ENCODE measurements around the gene ATG7.

Gene ATG7

DNA sequence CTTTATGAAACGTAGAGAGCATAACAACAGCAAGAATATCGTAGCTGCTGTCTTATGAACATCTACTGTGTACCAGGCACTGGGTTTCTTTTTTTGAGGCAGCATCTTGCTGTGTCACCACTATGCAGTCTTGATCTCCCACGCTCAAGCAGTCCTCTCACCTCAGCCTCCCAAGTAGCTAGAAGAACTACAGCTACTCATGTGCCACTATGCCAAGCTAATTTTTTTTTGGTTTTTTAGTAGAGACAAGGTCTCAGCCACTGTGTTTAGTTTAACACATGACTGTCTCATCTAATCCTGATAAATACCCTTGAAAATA is 241.6 kb downstream of the ATG7 start:
- in situ Hi-C loops (cut with MboI; ENCODE audit: low sequenced_read_pairs, unreplicated experiment): no loop called here
- TF ChIP-seq, protein P1, sequence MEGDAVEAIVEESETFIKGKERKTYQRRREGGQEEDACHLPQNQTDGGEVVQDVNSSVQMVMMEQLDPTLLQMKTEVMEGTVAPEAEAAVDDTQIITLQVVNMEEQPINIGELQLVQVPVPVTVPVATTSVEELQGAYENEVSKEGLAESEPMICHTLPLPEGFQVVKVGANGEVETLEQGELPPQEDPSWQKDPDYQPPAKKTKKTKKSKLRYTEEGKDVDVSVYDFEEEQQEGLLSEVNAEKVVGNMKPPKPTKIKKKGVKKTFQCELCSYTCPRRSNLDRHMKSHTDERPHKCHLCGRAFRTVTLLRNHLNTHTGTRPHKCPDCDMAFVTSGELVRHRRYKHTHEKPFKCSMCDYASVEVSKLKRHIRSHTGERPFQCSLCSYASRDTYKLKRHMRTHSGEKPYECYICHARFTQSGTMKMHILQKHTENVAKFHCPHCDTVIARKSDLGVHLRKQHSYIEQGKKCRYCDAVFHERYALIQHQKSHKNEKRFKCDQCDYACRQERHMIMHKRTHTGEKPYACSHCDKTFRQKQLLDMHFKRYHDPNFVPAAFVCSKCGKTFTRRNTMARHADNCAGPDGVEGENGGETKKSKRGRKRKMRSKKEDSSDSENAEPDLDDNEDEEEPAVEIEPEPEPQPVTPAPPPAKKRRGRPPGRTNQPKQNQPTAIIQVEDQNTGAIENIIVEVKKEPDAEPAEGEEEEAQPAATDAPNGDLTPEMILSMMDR (IDR thresholded peaks at IDR 0.05; ENCODE audit: borderline replicate concordance, control extremely low read depth, extremely low read depth, insufficient read depth, missing control alignments): no peak
- DNase-seq (ENCODE audit: low spot score): no peak

DNA sequence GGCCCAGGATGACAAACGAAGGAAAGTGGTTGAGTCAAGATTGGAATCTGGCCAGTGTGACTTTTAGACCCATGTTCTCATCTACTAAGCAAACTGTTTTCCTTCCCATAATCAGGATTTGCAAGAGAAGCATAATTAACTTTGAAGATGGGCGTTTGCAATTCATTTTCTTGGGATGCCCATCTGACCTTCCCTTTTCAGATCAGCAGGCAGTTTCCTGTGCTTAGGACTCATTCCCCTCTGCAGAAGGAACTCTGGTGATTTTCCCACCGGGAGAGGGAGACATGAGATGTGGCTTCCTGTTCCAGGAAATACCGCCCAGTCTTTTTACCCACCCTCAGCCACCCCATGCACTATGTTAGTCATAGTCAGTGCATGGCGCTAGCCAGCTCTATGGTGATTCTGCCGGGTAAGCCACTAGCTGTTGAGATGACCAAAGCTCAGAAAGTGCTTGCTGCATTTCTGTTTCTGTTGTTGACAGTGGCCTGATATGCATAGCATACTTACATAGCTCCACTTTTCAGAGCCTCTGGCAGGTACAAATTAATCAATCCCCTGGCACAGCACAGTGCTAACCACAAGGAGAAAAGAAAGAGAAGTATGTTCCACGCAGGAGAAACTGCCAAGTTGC is 242.1 kb downstream of the ATG7 start:
- TF ChIP-seq, protein P1 (IDR thresholded peaks at IDR 0.05; ENCODE audit: borderline replicate concordance, control extremely low read depth, extremely low read depth, insufficient read depth, missing control alignments): no peak
- in situ Hi-C loops (cut with MboI; ENCODE audit: low sequenced_read_pairs, unreplicated experiment): no loop called here
- no peak for DNase-seq (ENCODE audit: low spot score)

DNA sequence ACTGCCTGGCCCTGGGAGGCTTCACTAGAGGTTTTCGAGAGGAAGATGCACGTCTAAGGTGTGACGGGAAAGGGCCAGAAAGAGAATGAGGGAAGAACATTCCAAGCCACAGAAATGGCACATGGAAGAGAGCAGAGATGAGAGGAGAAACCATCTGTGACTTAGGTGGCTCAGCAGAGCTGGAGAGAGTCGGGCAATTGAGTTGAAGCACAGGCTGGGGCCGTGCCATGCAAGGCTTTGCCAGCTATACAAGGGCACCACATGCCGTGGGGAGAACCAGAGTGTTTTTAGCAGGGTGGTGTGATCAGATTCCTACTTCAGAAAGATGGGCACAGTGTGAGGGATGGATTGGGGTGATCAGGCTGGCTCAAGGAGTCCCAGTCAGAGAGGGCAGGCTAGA is 245.4 kb downstream of the ATG7 start:
- in situ Hi-C loops (cut with MboI; ENCODE audit: low sequenced_read_pairs, unreplicated experiment): no loop called here
- TF ChIP-seq, protein P1 (IDR thresholded peaks at IDR 0.05; ENCODE audit: borderline replicate concordance, control extremely low read depth, extremely low read depth, insufficient read depth, missing control alignments): no peak
- no peak for DNase-seq (ENCODE audit: low spot score)

DNA sequence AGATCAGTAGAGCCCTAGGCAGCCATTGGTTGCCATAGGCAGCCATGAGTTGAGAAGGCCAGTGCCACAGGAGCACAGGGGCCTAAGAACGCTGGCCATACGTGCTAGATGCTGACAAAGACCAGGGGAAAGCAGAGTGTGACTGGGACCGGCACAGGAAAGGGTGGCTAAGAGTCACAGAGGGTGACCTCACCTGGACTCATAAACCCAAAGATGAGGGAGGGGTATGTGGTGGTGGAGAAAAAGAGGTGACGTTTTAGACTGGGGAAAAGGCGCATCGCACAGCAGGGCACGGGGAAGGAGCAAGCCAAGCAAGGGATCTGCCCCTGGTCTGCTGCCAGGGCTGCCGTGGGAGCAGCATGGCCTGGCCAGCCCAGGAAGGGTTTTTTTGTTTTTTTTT is 249.0 kb downstream of the ATG7 start:
- DNase-seq (ENCODE audit: low spot score): no peak
- TF ChIP-seq, protein P1 (IDR thresholded peaks at IDR 0.05; ENCODE audit: borderline replicate concordance, control extremely low read depth, extremely low read depth, insufficient read depth, missing control alignments): no peak
- in situ Hi-C loops (cut with MboI; ENCODE audit: low sequenced_read_pairs, unreplicated experiment): no loop called here

DNA sequence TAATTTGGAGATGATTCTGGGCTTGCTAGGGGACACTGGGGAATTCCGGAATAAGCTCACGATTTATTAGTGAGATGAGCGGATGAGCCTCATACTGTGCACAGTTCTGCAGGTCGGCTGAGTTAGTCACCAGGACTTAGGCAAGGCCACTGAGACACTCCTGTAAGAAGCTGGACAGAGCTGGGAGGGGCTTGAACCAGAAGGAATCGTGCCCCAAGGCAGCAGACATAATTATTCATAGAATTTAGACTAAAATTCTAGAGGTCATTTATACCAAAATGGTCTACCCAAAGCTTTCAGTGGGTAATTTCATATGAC is 250.2 kb downstream of the ATG7 start:
- TF ChIP-seq, protein P1 (IDR thresholded peaks at IDR 0.05; ENCODE audit: borderline replicate concordance, control extremely low read depth, extremely low read depth, insufficient read depth, missing control alignments): no peak
- in situ Hi-C loops (cut with MboI; ENCODE audit: low sequenced_read_pairs, unreplicated experiment): no loop called here
- no peak for DNase-seq (ENCODE audit: low spot score)

DNA sequence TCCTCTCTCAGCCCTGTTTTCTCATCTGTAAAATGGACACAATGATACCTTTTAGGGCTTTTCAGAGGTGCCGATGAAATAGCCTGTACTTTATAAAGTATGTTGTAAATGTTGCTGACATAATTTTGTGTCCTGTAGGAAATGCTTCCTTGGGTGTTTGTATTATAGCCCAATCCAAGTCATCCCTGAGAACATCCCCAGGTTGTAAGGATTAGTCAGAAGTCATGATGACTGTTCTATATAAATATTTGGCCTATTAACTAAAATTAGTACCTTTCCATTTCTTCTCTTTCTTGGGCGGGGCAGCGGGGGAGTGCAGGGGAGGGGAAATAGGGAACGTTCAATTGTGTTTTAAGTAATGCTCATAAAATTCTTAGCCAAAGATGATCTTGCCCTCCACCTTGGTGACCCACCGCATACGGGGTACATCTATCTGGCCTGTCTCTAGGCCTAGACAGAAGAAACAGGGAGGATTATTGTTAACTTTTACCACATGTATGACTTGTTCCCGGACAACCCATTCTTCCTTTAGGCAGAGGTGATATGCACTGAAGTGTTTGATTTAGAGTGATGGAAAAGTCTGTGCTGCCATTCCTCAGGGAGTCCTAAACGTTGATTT is 250.9 kb downstream of the ATG7 start:
- TF ChIP-seq, protein P1 (IDR thresholded peaks at IDR 0.05; ENCODE audit: borderline replicate concordance, control extremely low read depth, extremely low read depth, insufficient read depth, missing control alignments): no peak
- no peak for DNase-seq (ENCODE audit: low spot score)
- in situ Hi-C loops (cut with MboI; ENCODE audit: low sequenced_read_pairs, unreplicated experiment): no loop called here

Measured in GM13976 (cell line).